NCI-H1417 treated with DMSO at 0.1 percent for 48 hours (cell line): Measurements from ENCODE around the gene KCND1.
"Not testable (repeated sequence)": the region's sequence is repeated elsewhere in the genome, so short reads cannot be mapped to it uniquely, and the experiment has no call there.

ENCODE experiments used
- DNase-seq: peaks from one replicate; lab custom pipeline; 2025; lab: John Stamatoyannopoulos, UW

Gene KCND1

GRCh38 chrX:48971249-48972219 is at the start of gene KCND1:
Gene KCND1, minus strand, starts transcription at chrX:48971844. Its CDS starts 1,573 bp downstream, at chrX:48970271.
- no peak for DNase-seq

- no peak for DNase-seq
Observed at GRCh38 chrX:49019599-49020249, 48.1 kb upstream of the KCND1 start.

DNA sequence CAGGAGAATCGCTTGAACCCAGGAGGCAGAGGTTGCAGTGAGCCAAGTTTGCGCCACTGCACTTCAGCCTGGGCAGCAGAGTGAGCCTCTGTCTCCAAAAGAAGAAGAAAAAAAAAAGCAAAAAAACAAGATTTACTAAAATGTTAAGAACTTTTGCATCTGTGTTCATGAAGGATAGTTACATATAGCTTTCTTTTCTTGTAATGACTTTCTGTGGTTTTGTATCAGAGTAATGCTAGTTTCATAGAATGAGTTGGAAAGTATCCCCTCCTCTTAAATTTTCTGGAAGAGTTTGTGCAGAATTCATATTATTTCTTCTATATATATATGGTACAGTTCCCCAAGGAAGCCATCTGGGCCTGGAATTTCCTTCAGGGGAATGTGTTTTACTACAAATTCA is 47.4 kb upstream of the KCND1 start:
- no peak for DNase-seq

DNA sequence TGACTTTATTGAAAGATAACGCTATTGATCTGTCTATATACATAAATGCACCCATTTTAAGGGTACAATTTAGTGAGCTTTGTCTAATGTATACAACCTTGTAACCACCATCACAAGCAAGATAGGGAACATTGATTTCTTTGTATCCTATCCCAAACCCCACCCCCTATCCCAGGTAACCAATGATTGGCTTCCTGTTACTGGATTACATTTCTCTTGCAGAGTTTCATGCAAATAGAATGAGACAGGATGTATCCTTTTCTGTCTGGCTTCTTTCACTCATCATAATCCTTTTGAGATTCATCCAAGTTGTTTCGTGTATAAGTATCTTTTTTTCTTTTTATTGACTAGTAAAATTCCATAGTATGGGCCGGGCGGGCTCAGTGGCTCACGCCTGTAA is 32.1 kb upstream of the KCND1 start:
- no peak for DNase-seq

DNA sequence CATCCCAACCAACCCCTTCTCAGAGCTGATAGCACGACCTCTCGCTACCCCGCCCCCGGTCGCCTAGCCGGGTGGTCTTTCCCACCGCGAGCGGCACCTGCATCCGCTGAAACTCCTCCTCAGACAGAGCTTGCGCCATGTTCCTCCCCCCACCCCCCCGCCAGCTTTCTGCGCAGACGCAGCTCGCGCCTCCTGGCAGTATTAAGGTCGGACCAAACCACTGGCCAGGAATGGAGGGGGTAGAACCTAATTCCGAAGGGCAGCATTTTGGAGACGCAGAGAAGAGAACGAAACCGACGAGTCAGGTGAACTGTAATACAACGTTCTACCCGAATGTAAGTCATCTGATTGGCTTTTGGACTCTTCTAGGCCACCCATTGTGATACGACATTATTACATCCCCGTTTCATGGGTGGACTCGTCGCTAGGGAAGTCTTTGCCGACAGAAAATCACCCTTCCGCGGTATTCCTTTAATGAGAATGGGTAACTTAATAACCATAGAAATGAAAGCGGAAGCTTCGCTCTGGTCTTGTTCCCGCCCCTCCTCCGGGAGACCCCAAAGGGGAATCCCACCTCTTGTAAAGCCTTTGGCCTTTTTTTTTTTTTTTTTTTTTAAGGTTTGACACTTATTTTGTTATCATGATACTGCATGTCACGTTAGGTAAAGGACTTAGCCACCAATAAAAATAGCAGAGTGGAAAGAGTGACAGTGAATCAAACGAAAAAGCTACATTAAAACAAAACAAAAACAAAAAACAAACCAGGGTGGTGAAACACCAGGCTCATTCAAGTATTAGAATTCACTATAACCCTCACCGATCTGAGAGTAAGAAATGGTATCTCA is 30.7 kb upstream of the KCND1 start, which contains the start of gene GRIPAP1:
GRIPAP1 (minus strand) TSS at position 174 of the 845 bp plus-strand sequence; CDS start at position 139, 35 bp downstream.
- peak; percentile 23 for DNase-seq

DNA sequence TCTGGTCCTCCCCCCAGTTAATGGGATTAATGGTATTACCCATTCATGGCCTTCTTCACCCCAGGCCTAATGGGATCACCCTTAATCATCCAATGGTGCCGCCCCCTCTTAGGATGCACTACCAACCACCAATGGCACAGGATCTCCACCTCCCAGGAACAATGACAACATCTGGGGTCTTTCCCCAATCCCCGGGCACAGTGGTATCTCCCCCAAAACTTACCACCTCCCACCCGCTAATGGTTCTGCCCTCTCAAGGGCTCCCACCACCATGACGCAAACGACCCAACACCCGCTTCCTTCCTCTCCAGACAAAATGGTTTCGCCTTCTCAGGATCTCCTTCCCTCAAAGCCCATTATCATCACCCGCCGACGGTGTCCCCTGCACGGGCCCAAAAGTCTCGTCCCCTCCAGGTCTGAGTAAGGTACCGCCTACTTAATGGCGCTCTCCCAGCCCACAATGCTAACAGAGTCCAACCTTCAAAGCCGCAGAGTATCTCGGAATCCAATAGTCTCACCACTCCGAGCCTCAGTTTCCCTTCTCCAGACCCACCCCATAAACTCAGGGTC is 30.0 kb upstream of the KCND1 start:
- no peak for DNase-seq

GRCh38 chrX:49000636-49001035 is 29.0 kb upstream of the KCND1 start:
- no peak for DNase-seq

DNA sequence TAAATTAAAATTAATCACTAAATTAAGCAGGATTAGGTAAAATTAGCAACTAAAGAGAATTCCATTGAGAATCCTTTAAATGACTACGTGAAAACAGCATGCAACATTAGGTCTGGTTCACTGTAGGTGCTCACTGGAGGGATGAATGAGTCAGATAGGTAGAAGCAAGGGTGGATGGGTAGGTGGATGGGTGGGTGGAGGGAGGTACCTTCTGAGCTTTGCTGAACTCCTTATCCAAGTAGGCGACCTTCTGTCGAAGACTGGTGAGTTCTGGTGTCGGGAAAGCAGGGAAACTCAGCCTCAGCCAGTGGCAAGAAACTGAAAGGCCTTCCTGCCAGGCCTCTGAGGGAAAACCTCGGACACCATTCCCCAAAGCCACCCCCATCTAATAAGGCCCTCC is 27.4 kb upstream of the KCND1 start:
- no peak for DNase-seq

GRCh38 chrX:48998391-48998790 is 26.7 kb upstream of the KCND1 start:
- no peak for DNase-seq

GRCh38 chrX:48997865-48998264 is 26.2 kb upstream of the KCND1 start:
- DNase-seq, result no peak

DNA sequence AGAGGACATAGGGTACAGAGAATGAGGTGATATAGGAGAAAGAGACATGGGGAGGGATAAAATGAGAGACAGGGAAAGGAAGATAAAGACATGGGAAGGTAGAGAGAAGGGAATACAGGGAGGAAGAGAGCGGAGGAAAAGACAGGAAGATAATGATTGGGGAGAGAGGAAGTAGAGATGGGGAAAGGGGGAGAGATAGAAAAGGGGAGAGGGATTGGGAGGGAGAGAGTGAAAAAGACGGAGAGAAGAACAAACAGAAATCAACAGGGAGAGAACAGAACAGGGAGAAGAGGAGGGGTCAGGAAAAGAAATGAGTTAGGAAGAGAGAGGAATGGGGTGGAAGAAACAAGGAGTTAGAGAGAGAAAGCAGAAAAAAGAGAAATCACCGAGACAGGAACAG is 25.8 kb upstream of the KCND1 start:
- DNase-seq, result no peak

DNA sequence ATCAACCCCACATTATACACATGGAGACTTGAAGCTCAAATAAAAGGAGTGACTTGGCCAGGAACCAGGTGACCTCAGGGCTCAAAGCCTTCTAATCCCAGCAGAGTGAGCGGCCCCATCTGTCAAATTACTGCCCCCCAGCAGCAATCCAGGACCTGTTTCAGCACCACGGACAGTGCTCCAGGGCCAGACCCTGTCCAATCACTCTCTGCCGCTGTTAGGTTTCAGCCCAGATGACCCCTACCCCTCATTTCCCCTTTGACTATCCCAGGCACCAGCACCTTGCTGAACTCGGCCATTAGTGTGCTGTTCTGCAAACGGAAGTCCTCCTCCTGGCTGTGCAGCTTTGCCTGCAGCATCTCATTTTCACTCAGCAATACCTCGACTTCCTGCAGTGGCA is 25.3 kb upstream of the KCND1 start:
- DNase-seq, result no peak

- no peak for DNase-seq
Observed at GRCh38 chrX:48992341-48992740, 20.7 kb upstream of the KCND1 start.

- DNase-seq, result no peak
Observed at GRCh38 chrX:48989483-48989882, 17.8 kb upstream of the KCND1 start.

DNA sequence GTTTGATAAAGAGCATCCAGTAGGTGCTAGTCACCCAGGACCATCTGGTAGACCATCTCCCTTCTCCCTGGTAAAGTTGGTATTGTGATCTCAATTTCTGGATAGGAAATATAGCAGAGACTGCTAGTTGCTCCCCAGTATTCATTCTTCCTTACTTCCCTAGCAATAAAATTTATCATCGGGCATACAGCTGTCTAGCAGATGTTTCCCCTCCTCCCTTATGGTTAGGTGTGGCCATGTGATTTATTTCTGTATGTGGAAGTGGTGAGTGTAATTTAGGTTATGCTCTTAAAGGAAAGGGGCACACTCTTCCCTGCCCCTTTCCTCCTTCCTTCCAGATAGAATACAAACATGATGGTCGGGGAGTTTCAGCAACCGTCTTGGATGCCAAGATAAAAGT is 12.3 kb upstream of the KCND1 start:
- DNase-seq, result no peak

GRCh38 chrX:48983081-48983480 is 11.4 kb upstream of the KCND1 start:
- DNase-seq, result no peak

DNA sequence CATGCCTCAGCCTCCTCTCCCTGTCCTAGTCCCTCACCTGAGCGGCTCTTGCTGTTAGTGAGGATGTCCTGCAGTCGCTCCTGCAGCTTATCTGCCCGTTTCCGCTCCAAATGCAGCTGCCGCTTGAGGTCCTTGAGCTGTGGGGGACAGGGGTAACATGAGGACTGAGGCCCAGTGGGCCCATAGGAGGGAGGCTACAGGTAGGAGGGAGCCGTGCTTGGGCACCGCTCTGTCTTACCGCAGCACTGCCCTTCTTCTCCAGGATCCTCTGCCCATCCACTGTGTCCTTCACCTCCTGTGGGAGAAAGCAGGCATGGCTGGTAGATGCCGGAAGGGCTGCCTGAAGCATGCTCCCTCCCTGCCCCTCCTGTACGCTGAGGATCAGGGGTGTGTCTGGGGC is 9.5 kb upstream of the KCND1 start:
- no peak for DNase-seq

GRCh38 chrX:48980341-48980740 is 8.7 kb upstream of the KCND1 start:
- not testable (repeated sequence) for DNase-seq

- DNase-seq, result no peak
Observed at GRCh38 chrX:48978226-48978625, 6.6 kb upstream of the KCND1 start.

DNA sequence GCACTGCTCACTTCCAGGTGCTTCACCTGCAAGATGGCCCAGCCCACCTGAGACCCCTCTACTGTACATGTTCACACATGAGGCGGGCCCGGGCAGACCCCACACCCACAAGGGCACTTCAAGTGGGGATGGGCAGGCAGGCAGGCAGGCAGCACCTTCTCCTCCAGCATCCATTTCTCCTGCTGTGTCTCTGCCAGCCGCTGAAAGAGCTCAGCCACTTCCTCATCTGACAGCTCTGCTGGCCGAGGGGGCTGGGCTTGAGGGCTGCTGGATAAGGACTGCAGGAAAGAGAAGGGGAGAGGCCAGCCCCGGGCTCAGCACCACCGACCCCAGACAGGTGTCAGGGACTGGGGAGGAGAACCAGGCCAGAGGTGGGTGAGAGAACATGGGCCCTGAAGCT is 4.4 kb upstream of the KCND1 start:
- no peak for DNase-seq

- DNase-seq, result no peak
Observed at GRCh38 chrX:48975541-48975940, 3.9 kb upstream of the KCND1 start.

- no peak for DNase-seq
Observed at GRCh38 chrX:48975041-48975440, 3.4 kb upstream of the KCND1 start.
